KMS-11 (cell line): Measurements from ENCODE around the gene MLIP.

Experiments used
- H2AFZ ChIP-seq: fragments of 200-600 bp; sonication (generic); 2 replicates; pipeline ENCODE4 v1.6.1; 2016; ENCODE audit warnings: antibody characterized with exemption, mixed run types, low read depth
- H3K27ac ChIP-seq: fragments of 200-600 bp; sonication (generic); 2 replicates; pipeline ENCODE4 v1.6.1; 2016; ENCODE audit warnings: mild to moderate bottlenecking, mixed run types
- H3K27me3 ChIP-seq: fragments of 200-600 bp; sonication (generic); 2 replicates; pipeline ENCODE4 v1.6.1; 2017; ENCODE audit warnings: mild to moderate bottlenecking, low read depth, mixed run types, moderate library complexity; ENCODE audit not compliant: insufficient read depth
- H3K36me3 ChIP-seq: fragments of 200-600 bp; sonication (generic); 2 replicates; pipeline ENCODE4 v1.6.1; 2017; ENCODE audit warnings: mild to moderate bottlenecking, mixed run types; ENCODE audit not compliant: insufficient read depth
- H3K4me1 ChIP-seq: fragments of 200-600 bp; sonication (generic); 2 replicates; pipeline ENCODE4 v1.6.1; 2016; ENCODE audit warnings: mild to moderate bottlenecking, low read depth, mixed run types; ENCODE audit not compliant: poor library complexity, severe bottlenecking
- H3K4me2 ChIP-seq: fragments of 200-600 bp; sonication (generic); 2 replicates; pipeline ENCODE4 v1.7.0; 2016; ENCODE audit warnings: mild to moderate bottlenecking, mixed run types
- H3K4me3 ChIP-seq: fragments of 200-600 bp; sonication (generic); IDR thresholded peaks from 2 replicates; pipeline ENCODE4 v1.6.1; 2017; ENCODE audit warnings: low read depth, low read length, mixed read lengths; ENCODE audit not compliant: insufficient read depth
- H3K79me2 ChIP-seq: fragments of 200-600 bp; sonication (generic); 2 replicates; pipeline ENCODE4 v1.6.1; 2016; ENCODE audit warnings: low read depth, mixed run types; ENCODE audit not compliant: insufficient read depth
- H3K9ac ChIP-seq: fragments of 200-600 bp; sonication (generic); 2 replicates; pipeline ENCODE4 v1.6.1; 2016; ENCODE audit warnings: mild to moderate bottlenecking, mixed run types
- H4K20me1 ChIP-seq: fragments of 200-600 bp; sonication (generic); 2 replicates; pipeline ENCODE4 v1.6.1; 2016; ENCODE audit warnings: mild to moderate bottlenecking, mixed run types; ENCODE audit not compliant: insufficient read depth
- CTCF ChIP-seq: fragments of 200-600 bp; sonication (generic); conservative IDR thresholded peaks from 2 replicates; pipeline ENCODE4 v1.6.1; 2017; ENCODE audit warnings: low read depth, mild to moderate bottlenecking, antibody characterized with exemption, low read length, moderate library complexity, mixed read lengths

MLIP gene

GRCh38 chr6:54260025-54260424 is 148.8 kb downstream of the MLIP start:
- Histone ChIP-seq H3K4me3 (no peak overlapping the region), H3K4me2 (no peak overlapping the region), H3K79me2 (no peaks in the 10 kb centered on the region), H3K27me3 (no peaks in the 10 kb centered on the region), H4K20me1 (no peaks in the 10 kb centered on the region), H3K4me1 (no peaks in the 10 kb centered on the region), H3K27ac (no peak overlapping the region), H3K9ac (no peak overlapping the region), H2AFZ (no peak overlapping the region), H3K36me3 (no peaks in the 10 kb centered on the region)
- TF ChIP-seq CTCF, result no peak

- H3K4me3 ChIP-seq, result no peak overlapping the region
These were observed 151.3 kb downstream of the MLIP start for GRCh38 chr6:54262499-54262898.

GRCh38 chr6:54262971-54263370 is 151.7 kb downstream of the MLIP start:
- no peak overlapping the region for H3K4me3 ChIP-seq
- no peak for TF ChIP-seq CTCF
- no peaks in the 10 kb centered on the region for H3K36me3 ChIP-seq
- no peaks in the 10 kb centered on the region for H4K20me1 ChIP-seq
- no peak overlapping the region for H3K27ac ChIP-seq
- no peaks in the 10 kb centered on the region for H3K4me1 ChIP-seq
- no peak overlapping the region for H3K9ac ChIP-seq
- no peaks in the 10 kb centered on the region for H3K79me2 ChIP-seq
- no peak overlapping the region for H3K4me2 ChIP-seq
- H2AFZ ChIP-seq, result no peak overlapping the region
- no peaks in the 10 kb centered on the region for H3K27me3 ChIP-seq

More at GRCh38 chr6:54262499-54262898, 151.3 kb downstream of the MLIP start:
- no peaks in the 10 kb centered on the region for H3K36me3 ChIP-seq
- no peak for TF ChIP-seq CTCF
- no peak overlapping the region for H3K27ac ChIP-seq
- no peaks in the 10 kb centered on the region for H3K27me3 ChIP-seq
- H4K20me1 ChIP-seq, result no peaks in the 10 kb centered on the region
- H3K4me1 ChIP-seq, result no peaks in the 10 kb centered on the region
- no peaks in the 10 kb centered on the region for H3K79me2 ChIP-seq
- no peak overlapping the region for H3K9ac ChIP-seq
- no peak overlapping the region for H3K4me2 ChIP-seq
- no peak overlapping the region for H2AFZ ChIP-seq

DNA sequence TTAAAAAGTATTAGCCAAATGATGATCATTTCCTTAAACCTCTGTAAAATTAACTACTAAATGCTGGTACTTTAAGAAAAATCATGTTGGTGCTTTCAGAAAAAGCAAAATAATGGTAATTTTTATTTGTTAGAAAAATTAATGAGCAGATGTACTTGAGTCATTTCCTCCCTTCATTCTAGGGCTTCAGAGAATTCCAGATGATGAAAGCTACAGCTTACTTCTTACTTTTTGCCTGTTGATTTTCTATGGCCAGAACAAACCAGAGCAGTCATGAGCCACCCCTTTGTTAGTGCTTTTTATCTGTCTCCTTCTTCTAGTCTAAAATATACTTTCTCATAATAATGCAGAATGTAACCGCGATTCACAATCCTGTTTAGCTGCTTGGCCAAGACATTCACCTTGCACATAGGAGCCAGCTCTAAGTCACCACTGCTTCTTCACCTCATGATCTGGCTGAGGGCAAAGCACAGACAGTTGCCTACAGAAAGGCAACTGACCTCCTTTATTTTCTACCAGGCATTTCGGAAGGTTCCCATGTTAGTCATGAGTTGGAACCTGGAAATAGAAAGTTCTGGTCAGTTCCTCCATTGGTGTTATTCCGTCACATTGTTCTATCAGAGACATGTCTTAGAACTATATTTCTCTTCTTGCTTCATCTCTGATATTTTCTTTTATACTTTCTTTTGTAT is 153.5 kb downstream of the MLIP start:
- Histone ChIP-seq H3K4me2 (no peak overlapping the region), H4K20me1 (no peaks in the 10 kb centered on the region), H3K4me3 (no peak overlapping the region), H3K36me3 (no peaks in the 10 kb centered on the region), H3K79me2 (no peaks in the 10 kb centered on the region), H3K4me1 (no peaks in the 10 kb centered on the region), H3K9ac (no peak overlapping the region), H3K27me3 (no peaks in the 10 kb centered on the region), H3K27ac (no peak overlapping the region), H2AFZ (no peak overlapping the region)
- TF ChIP-seq CTCF, result no peak
